NK-92 treated with Interleukin-12 subunit alpha and Interleukin-12 subunit beta, amount 100 ng/mL, for 24 hours (cell line): ENCODE results near the gene PALM.
"Not testable (repeated sequence)": the region's sequence is repeated elsewhere in the genome, so short reads cannot be mapped to it uniquely, and the experiment has no call there.

Experiments
- DNase-seq: peaks from one replicate; lab custom pipeline; 2025; lab: John Stamatoyannopoulos, UW

PALM gene

DNA sequence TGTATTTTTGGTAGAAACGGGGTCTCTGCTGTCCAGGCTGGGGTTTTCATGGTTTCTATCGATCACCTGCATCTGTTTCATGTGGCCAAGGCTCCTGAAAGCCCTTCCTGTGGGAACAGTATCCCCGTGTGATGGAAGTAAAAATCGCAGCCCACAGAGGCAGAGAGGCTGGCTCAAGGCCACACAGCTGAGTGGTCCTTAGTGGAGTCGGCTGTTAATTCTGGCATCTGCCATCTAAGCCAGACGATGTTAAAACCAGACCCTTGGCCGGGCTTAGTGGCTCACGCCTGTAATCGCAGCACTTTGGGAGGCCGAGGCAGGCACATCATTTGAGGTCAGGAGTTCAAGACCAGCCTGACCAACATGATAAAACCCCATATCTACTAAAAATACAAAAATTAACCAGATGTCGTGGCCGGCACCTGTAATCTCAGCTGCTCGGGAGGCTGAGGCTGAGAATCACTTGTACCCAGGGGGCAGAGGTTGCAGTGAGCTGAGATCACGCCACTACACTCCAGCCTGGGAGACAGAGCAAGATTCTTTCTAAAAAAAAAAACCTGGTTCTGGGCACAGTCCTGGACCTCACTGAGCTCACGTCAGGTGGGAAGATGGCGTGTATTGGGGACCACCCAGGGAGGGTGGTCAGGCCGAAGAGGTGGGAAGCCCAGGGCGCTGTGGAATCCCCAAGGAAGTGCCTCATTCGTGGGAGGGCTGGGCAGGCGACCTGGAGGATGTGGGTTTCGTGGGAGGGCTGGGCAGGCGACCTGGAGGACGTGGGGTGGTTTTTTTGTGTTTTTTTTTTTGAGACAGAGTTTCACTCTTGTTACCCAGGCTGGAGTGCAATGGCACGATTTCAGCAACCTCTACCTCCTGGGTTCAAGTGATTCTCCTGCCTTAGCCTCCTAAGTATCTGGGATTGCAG, 23.7 kb downstream of the PALM start:
- no peak for DNase-seq

GRCh38 chr19:734716-735115, 26.0 kb downstream of the PALM start:
- DNase-seq: no peak

DNA sequence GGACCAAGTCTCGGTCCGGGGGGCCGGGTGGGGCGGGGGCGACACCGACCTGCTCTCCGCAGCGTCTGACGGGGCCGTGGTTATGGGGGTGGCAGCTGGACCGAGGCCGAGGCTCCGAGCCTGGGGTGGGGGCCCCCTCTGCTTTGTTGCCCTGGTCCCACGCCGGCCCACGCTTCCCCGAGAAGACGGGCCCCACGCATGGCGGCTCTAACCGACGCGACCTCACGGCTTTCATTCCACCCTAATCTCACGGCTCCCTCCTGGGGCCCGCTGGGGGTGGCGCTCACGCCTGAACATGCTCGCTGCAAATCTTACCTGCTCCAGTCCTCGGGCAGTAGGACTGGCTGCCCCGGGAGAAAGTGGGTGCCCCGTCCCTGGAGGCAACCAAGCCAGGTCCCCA, 27.4 kb downstream of the PALM start:
- no peak for DNase-seq

DNA sequence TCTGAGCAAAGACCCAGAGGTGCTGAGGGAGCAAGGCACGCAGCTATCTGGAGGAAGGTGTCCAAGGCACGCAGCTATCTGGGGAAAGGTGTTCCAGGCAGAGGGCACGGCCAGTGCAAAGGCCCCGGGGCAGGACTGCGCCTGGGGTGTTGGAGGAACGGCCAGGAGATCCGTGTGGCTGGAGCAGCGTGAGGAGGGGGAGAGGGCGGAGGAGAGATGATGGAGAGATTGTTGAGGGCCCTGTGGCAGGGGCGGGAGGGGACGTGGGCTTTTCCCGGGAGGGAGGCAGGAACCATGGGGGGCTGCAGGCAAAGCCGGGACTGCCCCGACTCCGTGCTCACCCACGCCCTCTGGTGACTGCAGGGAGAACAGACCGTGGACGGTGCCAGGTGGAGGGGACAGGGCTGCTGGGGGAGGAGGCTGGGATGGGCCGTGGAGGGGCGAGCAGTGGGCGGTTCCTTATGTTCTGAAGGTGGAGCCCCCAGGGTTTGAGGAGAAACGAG, 28.9 kb downstream of the PALM start:
- DNase-seq: peak; percentile 34

GRCh38 chr19:738509-739128, 29.9 kb downstream of the PALM start:
- DNase-seq: no peak

DNA sequence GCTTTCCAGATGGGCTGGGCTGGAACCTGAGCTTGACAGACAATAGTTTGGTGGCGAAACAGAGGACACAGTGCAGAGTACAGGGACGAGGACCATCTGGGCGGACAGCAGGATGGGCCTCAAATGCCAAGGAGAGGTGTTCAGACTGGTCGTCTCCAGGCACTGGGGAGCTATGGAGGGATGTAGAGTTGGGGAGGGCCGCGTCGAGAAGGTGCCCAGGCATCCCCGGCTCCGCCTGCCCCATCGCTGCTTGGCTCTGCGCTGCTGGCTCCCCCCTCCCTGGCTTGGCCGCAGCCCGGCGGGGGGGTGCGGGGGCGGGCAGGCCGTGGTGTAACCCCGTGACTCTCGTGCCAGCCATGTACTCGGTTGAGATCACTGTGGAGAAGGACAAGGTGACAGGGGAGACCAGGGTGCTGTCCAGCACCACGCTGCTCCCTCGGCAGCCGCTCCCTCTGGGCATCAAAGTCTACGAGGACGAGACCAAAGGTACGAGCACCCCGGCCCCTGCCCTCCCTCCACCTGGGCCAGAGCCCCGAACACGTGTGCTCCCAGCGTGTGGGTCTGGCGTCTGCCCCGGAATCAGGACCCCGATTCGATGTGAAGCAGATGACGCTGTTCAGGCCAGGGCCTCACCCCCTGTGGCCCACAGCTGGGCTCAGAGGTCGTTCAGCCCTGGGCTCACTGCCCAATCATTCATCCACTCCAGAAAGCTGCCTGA, 31.4 kb downstream of the PALM start:
- no peak for DNase-seq

DNA sequence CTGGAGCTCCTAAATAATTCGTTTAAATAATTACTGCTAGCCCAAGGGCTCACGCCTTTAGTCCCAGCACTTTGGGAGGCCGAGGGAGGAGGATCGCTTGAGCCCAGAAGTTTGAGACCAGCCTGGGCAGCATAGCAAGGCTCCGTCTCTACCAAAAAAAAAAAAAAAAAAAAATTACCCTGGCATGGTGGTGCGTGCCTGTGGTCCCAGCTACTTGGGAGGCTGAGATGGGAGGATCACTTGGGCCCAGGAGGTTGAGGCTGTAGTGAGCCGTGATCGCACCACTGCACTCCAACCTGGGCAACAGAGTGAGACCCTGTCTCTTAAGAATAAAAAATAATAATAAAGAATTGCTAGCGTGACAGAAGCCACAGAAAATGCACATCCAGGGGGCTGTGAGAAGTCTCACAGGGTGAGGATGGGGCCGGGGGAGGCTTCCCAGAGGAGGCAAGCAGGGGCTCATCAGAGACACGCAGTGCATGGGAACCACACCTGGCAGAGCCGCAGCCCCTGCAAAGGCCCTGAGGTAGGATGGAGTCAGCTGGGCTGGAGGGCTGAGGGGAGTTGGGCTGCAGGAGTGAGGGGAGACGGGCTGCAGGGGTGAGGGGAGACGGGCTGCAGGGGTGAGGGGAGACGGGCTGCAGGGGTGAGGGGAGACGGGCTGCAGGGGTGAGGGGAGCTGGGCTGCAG, 32.2 kb downstream of the PALM start:
- DNase-seq: peak; percentile 51

DNA sequence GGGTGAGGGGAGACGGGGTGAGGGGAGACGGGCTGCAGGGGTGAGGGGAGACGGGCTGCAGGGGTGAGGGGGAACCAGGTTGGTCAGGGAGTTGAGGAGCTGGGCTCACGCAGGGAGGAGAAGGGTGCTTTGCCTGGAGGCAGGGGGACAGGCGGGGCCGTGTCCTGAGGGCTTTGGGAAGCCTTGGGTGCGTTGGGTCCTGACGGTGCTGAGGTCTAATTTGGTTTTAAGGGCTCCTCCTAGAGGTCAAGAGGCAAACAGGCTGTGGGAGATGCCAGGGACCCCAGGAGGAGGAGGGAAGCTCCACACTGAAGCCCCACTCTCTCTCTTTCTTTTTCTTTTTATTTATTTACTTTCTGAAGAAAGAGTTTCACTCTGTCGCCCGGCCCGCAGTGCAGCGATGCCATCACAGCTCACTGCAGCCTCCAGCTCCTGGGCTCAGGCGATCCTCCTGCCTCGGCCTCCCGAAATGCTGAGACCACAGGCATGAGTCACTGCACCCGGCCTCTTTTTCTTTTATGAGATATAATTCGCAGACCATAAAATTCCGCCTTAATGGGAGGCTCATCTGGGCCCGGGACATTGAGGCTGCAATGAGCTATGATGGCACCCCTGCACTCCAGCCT, 32.9 kb downstream of the PALM start:
- peak; percentile 51 for DNase-seq

DNA sequence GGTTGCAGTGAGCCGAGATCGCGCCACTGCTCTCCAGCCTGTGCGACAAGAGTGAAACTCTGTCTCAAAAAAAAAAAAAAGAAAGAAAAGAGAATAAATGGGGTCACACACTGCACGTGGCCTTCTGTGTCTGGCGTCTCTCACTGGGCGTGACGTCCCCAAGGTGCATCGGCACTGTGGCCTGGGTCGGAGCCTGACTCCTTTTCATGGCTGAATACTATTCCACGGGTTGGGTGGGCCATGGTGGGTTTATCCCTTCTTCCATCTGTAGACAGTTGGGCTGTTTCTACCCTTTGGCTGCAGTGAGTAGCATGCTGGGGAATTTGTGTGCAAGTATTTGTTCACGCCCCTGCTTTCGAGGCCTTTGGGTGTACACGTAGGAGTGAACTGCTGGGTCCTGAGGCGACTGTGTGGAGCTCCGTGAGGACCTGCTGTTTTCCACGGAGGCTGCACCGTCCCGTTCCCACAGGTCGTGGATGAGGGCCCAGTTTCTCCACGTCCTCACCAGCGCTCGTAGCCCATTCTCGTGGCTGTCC, 33.9 kb downstream of the PALM start:
- DNase-seq: no peak

GRCh38 chr19:743168-743687, 34.5 kb downstream of the PALM start:
- DNase-seq: no peak

DNA sequence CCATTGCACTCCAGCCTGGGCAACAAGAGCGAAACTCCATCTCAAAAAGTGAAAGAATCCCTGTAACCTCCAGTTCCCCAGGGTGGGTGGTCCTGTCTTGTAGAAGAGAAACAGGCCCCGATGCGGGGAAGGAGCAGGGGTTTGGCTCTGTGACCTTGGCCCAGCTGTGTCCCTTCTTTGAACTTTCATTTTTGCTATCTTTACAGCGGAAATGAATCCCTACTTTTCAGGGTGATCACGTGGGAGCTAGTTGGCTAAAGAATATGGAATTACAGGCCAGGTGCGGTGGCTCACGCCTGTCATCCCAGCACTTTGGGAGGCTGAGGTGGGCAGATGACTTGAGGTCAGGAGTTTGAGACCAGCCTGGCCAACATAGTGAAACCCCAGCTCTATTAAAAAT, 36.4 kb downstream of the PALM start:
- DNase-seq: not testable (repeated sequence)

- no peak for DNase-seq
These were observed 37.6 kb downstream of the PALM start for GRCh38 chr19:746208-746819.

GRCh38 chr19:746956-747355, 38.2 kb downstream of the PALM start:
- no peak for DNase-seq

GRCh38 chr19:747432-748273, 38.9 kb downstream of the PALM start:
- no peak for DNase-seq

DNA sequence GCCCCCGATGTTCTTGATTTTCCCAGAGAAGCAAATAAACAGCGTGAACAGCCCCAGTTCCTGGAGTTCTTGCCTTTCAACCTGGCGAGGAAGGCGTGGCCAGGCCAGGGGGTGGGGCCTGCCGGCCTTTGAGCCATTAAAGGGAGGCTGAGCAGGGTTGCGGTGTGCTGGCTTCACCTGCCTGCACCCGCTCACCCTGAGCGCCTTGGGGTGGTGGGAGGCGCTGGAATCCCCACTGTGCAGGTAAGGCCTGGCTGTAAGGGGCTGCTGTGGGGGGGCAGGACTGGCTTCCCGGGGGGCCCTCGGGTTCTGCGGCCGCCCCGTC, 39.5 kb downstream of the PALM start:
- no peak for DNase-seq

DNA sequence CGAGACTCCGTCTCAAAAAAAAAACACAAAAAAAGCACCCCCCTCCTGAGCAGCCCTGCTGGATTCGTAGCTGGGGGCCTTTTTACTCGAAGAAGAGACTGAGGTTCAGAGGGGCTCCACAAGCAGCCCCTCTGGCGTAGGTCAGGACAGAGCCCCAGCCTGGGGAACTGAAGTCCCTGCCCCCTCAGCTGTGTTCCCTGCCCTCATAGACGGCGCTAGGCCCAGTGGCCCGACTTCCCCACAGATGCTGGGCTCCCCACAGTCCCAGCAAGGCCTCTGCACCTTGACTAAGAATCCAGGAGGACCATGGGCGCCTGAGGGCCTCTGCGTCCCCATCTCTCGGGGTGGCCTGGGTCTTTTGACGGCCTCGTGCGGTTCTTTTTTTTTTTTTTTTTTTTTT, 41.1 kb downstream of the PALM start:
- no peak for DNase-seq

GRCh38 chr19:750640-751423, 42.1 kb downstream of the PALM start, which contains the start of gene MISP:
Gene MISP, plus strand, starts transcription at chr19:751112. Its CDS starts 5,835 bp downstream, at chr19:756947.
- no peak for DNase-seq

DNA sequence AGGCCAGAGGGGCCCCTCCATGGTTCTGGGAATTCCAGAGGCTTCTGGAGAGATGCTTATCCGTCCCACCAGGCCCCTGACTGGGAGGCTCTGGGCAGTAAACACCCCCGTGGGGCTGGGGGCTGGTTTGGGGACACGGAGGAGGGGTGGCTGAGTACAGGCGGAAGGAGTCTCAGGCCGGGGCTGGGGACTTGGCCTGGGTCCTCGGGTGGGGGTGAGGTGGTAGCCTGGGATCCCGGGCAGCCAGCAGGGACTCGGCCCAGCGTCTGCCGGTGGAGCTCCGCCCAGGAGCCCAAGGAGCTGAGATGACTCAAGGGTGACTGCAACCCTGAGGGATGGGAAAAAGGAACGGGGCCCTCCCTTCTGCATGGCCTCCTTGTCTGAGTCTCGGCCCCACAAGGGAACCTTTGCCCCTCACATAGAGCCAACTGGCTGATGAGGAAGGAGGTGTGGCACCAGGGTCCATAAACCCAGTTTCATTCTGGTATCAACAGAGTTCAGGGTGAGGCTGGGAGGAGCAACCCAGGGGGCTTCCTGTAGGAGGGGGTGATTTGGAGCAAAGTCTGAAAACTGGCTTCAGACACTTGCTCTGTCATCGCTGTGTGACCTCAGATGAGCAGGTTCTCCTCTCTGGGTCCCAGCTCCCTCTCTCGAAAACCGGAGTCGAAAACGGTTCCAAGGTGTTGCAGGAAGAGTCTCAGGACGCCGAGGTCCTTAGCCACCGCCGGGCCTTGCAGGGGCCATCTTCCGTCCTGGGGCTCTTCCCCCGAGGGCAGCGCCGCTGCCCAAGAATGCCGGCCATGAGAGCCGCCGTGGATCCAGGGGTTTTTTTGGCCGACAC, 43.0 kb downstream of the PALM start:
- DNase-seq: no peak
